Measurements from ENCODE around the gene ABITRAM.

GRCh38 chr9:108903420-108904103 lies 30.6 kb upstream of the ABITRAM start:
- no peak for TF ChIP-seq YY1 (IDR thresholded peaks at IDR 0.05; ENCODE audit: insufficient read depth, insufficient read length)
- TF ChIP-seq ZNF274 (IDR thresholded peaks at IDR 0.05; ENCODE audit: low read depth, low read length): no peak
- no peak for TF ChIP-seq SUZ12 (IDR thresholded peaks at IDR 0.05; ENCODE audit: extremely low read depth, insufficient read depth, insufficient read length)

Data from NT2/D1 (cell line).